Brain pericyte (primary cell): Measurements from ENCODE around the gene LAMB4.

Experiments
- DNase-seq: peaks from one replicate; pipeline ENCODE4 v3.0.0-alpha.2; 2012; ENCODE audit warnings: low read depth, low spot score

Gene LAMB4

DNA sequence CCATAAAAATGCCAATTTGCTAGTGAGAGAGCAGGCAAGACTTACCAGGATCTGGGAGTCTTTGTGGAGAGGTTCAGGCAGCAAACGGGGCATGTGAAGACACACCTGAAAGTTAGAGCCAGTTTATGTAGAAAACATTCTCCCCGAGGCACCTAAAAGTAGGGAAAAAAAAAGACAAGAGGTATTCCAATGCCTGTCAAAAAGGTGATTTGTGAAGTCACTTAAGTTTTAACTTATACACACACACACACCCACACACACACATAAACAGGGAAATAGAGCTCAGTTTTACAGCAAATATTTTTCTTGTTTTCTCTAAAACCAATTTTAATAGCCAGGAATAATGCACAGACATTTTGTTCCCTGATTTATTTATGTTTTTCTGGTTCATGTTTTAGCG lies at the start of gene LAMB4:
TSS of gene LAMB4 (minus strand) at position 101 of the 400 bp plus-strand sequence. CDS start 7,197 bp downstream, outside the sequence.
- DNase-seq: no peak

GRCh38 chr7:108178398-108178797 lies 48.2 kb upstream of the LAMB4 start:
- DNase-seq: no peak

DNA sequence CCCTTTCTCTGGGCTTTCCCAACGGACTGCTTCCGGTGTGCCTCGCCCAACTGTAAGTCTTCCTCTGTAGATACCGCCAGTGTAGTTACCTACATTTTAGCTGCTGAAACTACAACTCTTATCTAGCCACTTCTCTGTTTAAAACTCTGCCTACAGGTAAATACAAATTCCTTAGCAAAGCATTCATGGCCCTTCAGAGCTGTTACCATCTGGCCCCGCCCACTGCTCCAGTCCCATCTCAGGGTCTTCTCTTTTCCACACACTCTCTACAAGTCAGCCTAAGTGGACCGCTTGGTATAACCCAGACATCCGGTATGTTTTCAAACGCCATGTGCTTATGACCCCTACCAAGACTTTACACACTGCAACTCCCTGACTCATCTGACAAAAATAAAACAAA lies 41.0 kb upstream of the LAMB4 start:
- DNase-seq: no peak

GRCh38 chr7:108170251-108170650 lies 40.1 kb upstream of the LAMB4 start:
- no peak for DNase-seq

GRCh38 chr7:108167460-108167859 lies 37.3 kb upstream of the LAMB4 start:
- DNase-seq: no peak

GRCh38 chr7:108166687-108167086 lies 36.5 kb upstream of the LAMB4 start:
- DNase-seq: no peak

DNA sequence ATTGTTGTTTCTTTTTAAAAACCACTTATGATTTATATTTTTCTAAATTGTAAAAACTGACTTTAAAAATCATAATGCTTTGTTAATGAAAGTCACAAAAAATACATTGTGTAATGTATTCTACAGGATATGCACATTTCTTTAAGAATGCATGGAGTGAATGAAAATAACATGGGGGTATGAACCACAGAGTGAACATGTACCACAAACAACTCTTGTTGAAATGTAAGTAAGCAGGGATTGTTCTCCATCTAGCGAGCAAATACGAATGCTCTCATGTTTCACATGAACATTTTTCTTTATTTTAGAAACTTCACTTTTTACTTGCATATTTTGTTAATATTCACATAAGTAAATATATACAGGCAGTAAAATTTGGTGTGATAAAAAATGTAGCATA lies 35.6 kb upstream of the LAMB4 start:
- no peak for DNase-seq

DNA sequence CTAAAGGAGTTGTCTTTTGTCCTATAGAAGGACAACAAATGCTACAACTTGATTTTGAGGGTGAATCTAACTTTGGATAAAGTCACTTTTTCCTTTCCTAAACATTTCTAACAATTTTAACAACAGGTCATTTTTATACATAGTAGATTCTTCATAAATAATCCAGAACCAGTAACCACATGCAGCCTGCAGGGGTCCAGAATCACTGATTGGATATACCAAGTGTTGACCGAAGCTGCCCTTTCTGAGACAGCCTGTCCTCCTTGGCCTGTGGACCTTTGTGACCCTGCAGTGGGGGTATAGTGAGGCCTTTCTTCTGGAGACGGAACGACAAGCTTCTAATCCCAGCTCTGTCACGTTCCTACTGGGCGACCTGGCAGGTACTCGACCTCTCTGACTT lies 34.8 kb upstream of the LAMB4 start:
- DNase-seq: no peak

GRCh38 chr7:108164342-108164741 lies 34.2 kb upstream of the LAMB4 start:
- no peak for DNase-seq

DNA sequence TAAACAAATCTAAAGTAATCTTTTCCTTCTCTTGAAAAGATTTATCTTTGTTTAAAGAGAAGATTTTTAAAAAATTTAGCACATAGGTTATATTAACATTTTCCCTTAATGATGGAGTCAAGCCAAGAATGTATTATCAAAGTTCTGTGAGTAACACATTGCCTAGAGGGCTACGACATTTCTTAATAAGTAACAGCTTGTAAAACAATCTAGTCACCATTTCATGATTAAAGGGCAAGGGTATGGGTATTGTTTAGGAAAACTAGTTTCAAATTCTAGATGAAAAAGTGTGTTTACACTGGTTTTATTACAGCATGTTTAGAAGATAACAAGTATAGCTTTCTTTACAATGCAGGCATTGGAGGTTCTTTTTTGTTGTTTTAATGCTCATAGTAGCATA lies 28.6 kb upstream of the LAMB4 start:
- no peak for DNase-seq

GRCh38 chr7:108157606-108158335 lies 27.6 kb upstream of the LAMB4 start:
- DNase-seq: no peak

DNA sequence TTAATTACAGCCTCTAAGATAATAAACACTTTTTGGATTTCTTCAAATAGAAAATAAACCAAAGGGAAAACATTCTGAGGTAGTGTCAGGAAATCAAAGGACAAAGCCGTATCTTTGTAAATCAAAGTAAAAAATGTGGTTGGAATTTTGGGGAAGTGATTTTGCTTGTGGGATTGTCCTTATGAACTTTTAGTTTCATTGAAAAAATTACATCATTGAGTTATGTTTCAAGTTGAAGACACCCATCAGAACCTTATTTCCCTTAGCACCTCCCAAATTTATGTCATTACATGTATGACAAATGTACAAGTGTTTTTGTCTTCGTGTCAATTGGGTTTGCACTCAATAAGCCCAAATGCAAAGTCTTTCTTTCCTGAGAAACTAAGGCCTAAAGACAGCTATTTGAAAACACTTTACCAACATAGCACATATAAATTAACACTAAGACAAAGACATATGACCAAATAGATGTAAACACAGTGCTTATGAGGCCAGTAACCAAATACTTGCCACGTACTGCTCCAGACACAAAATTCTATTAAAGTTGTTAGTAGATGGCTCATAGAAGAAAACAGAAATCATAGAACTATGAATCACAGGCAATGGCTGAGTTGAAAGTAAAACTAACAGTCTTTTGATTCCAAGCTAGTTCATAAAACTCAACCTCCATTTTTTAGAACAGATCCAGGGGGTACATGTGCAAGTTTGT lies 26.9 kb upstream of the LAMB4 start:
- no peak for DNase-seq

GRCh38 chr7:108152198-108152597 lies 22.0 kb upstream of the LAMB4 start:
- DNase-seq: no peak

GRCh38 chr7:108149908-108150307 lies 19.7 kb upstream of the LAMB4 start:
- DNase-seq: no peak

GRCh38 chr7:108149119-108149518 lies 19.0 kb upstream of the LAMB4 start:
- no peak for DNase-seq

DNA sequence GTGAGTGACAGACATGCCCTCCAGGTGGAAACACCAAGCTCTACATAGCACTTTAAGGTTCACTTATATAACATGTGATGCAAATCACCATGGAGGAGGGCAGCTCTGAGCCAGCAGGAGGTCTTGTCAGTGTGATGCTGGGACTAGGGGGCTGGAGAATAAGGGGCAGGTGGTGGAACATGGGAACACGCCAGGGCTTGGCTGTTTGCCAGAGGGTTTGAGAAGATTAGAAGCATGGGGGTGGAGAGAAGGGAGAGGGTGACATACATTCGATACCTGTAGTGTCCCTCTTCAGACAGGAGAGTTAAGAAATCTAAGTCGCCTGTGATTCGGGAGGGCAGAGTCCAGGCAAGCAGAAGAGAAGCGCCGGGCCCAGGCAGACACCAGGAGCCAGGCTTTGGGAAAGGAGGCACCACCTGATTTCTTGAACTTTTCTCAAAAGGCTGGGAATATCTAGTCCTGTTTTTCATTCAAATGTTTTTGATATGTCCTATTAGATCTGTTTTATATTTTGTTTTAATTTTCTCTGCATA lies 16.9 kb upstream of the LAMB4 start:
- DNase-seq: no peak

GRCh38 chr7:108146070-108146842 lies 16.1 kb upstream of the LAMB4 start:
- DNase-seq: peak; percentile 59

DNA sequence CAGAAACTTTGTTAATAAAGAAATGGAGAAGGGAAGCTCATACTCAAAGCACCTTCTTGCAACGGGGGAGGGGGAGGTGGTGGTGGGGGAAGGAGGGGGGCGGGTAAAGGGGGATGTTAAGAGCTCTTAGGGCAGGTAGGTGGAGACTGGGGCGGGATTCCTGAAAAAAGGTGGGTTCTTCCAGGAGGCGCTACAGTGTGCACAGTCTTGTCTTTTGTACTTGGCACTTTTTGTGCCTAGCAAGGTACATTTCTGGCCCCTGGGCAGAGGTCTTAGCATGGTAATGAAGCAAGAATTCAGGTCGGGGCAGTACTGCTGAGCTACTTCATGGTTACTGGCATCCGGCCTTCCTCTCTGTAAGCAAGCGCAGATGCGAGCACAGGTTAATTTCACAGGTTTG lies 15.2 kb upstream of the LAMB4 start:
- no peak for DNase-seq

DNA sequence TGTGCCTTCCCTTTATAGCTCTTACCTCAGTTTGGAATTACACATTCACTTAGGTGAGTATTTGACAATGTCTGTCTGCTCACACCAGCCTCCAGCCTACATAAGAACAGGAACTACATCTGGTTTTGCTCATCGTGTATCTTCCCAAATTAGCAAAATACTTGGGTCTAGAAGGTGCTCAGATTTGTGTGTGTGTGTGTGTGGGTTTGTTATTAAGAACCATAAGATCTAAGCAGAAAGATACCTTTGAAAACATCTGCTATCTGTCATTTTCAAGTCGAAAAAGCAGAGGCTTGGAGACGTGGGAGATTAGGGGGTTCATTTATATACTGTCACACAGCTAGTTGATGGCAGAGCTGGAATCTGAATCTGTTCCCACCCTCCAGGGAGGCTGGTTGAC lies 14.8 kb upstream of the LAMB4 start:
- DNase-seq: no peak

GRCh38 chr7:108143658-108144420 lies 13.7 kb upstream of the LAMB4 start:
- DNase-seq: no peak

DNA sequence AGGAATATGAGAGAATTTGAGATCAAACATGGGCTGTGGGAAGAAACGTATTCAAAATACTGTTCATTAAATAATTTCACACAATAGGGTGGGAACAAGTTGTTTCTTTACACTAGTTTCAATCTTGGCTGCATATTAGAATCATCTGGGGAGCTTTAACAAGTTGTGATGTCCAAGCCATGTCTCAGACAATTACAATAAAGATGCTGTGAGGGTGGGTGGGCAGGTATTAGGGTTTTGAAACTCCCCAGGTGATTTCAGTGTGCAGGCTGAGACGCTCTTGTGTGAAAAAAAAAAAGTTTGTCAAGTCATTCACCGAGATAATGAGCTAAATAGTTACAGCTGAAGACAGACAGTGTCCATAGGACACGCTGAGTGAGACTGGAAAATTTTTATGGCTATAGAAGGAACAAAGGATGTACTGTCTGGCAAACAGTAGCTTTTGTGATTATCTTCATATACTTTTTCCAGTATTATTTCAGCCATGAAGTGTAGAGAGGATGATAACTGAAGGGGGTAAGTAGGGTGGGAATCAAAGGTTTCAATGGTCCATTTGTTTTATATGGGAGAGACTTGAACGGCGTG lies 12.6 kb upstream of the LAMB4 start:
- DNase-seq: no peak
